ENCODE results near the gene PAMR1. TPM values are rescaled to one million over a fixed set of nuclear protein-coding genes. Genes with fewer than 3 reads are reported as not detected.

Gene PAMR1
- total and polyA plus RNA-seq, 10 of the 15 experiments (the other 5 are each of a cell fraction or from before 2014, with no cell fraction given): 0.04 TPM; not detected in 9

GRCh38 chr11:35454362-35454761 is 71.1 kb downstream of the PAMR1 start:
- no peak overlapping the region for H3K9ac ChIP-seq (ENCODE audit: control insufficient read depth, insufficient read depth, low read length)
- intact Hi-C loops (cut with micrococcal nuclease; ENCODE audit: unreplicated experiment): no loop called here
- H3K36me3 ChIP-seq (ENCODE audit: control insufficient read depth in 2 of 2, insufficient read depth in 2 of 2, low read length in 1 of 2): no peaks in the 10 kb centered on the region
- no TSS peak for BruUV-seq (replicated peaks)
- no peak overlapping the region for H3K27ac ChIP-seq (ENCODE audit: control insufficient read depth, insufficient read depth)
- no peak for FAIRE-seq
- no peak overlapping the region for H3K4me2 ChIP-seq (ENCODE audit: control insufficient read depth, insufficient read depth)
- in situ Hi-C loops (cut with MboI): no loop called here
- H3K9me3 ChIP-seq (replicated peaks; ENCODE audit: control insufficient read depth, insufficient read depth, low read length): no peaks in the 10 kb centered on the region
- ChIA-PET RAD21 (ENCODE audit: unreplicated experiment) (no interaction called here), POLR2A (no interaction called here), CTCF (interaction anchor here (1.1 kb wide), 1 partner anchor 33 kb away, joined by 5 read pairs; no protein-coding TSS in a partner anchor), SMC1A (ENCODE audit: uncharacterized antibody, unreplicated experiment) (no interaction called here)
- no peak overlapping the region for H3K4me3 ChIP-seq
- H4K20me1 ChIP-seq (ENCODE audit: control insufficient read depth, insufficient read depth): no peaks in the 10 kb centered on the region
- no peaks in the 10 kb centered on the region; a peak in 4 of 4 replicates for H3K27me3 ChIP-seq (replicated peaks in 1 of 2; ENCODE audit: control insufficient read depth in 2 of 2, insufficient read depth in 2 of 2, low read length in 1 of 2)
- H3K79me2 ChIP-seq (ENCODE audit: control insufficient read depth, insufficient read depth, low read length): no peaks in the 10 kb centered on the region
- no peak for ATAC-seq
- no peaks in the 10 kb centered on the region for H3K4me1 ChIP-seq (ENCODE audit: control insufficient read depth, insufficient read depth, low read length)
- 0% methylated on average over 1 of the region's 1 CpG for WGBS (ENCODE audit: insufficient coverage, insufficient replicate concordance, low lambda C conversion rate, missing lambda C conversion rate)
- no peak overlapping the region for H2AFZ ChIP-seq (ENCODE audit: control insufficient read depth, low read depth, low read length)
- DNase-seq (ENCODE audit: low read depth, low spot score): no peak
- TF ChIP-seq STAT3 (IDR thresholded peaks at IDR 0.05; ENCODE audit: low read depth, low read length) (no peak), ELK1 (IDR thresholded peaks at IDR 0.05; ENCODE audit: low read depth, low read length) (no peak), RFX5 (IDR thresholded peaks at IDR 0.05; ENCODE audit: low read depth, low read length) (no peak), TCF3 (IDR thresholded peaks at IDR 0.05; ENCODE audit: borderline replicate concordance, insufficient read depth, low read depth, low read length) (no peak), EED (IDR thresholded peaks at IDR 0.05; ENCODE audit: low read depth) (no peak), POLR2A (IDR thresholded peaks at IDR 0.05; ENCODE audit: low read depth, low read length) (no peak), SP1 (IDR thresholded peaks at IDR 0.05; ENCODE audit: low read depth, low read length) (no peak), CHD4 (IDR thresholded peaks at IDR 0.05) (no peak), ZNF592 (IDR thresholded peaks at IDR 0.05) (no peak), CEBPZ (IDR thresholded peaks at IDR 0.05; ENCODE audit: low read depth, low read length) (no peak), GABPA (IDR thresholded peaks at IDR 0.05; ENCODE audit: low read depth) (no peak), ASH2L (IDR thresholded peaks at IDR 0.05; ENCODE audit: borderline replicate concordance, low read depth) (no peak), HDAC6 (IDR thresholded peaks at IDR 0.05; ENCODE audit: unreplicated experiment) (no peak), GATAD2B (conservative IDR thresholded peaks at IDR 0.05; ENCODE audit: low read depth) (no peak), ZBTB33 (IDR thresholded peaks at IDR 0.05) (no peak)
